ENCODE results near the gene JAZF1. TPM values are rescaled to one million over a fixed set of nuclear protein-coding genes. Genes with fewer than 3 reads are reported as not detected.

The JAZF1 gene
- total and polyA plus RNA-seq, 2 experiments from 2014 or later = 9.8 to 12.3 TPM

- TF ChIP-seq CTCF (IDR thresholded peaks at IDR 0.05; ENCODE audit: low read depth, low read length) = no peak
- Histone ChIP-seq H3K36me3 (no peaks in the 10 kb centered on the region), H3K9me3 (ENCODE audit: low read depth) (no peaks in the 10 kb centered on the region), H3K27me3 (no peaks in the 10 kb centered on the region), H3K4me3 (no peak overlapping the region), H3K27ac (no peak overlapping the region), H3K4me1 (ENCODE audit: low read depth) (no peaks in the 10 kb centered on the region)
- no peak for DNase-seq (ENCODE audit: low read depth in 1 of 2, low spot score in 1 of 2)
Measured at GRCh38 chr7:27992755-27993493, 187.7 kb downstream of the JAZF1 start.

DNA sequence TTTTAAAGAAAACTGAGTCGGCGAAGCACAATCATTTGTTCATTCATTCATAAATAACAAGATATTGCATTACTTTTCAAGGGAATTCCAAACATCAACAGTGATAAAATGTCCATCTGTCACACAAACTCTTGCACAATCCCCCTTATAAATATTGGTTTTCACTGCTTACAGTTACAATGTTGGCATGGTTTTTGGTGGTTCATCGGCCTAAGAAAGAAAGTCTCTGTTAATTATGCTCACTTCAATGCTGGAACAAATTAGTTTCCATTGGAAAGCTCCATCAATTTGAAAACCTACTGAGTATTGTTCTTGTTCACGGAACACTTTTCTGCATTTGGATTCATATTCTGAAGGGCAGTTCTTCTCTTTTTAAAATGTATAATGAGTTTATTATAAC is 188.5 kb downstream of the JAZF1 start:
- H3K27ac ChIP-seq = no peak overlapping the region
- no peaks in the 10 kb centered on the region for H3K9me3 ChIP-seq (ENCODE audit: low read depth)
- H3K4me3 ChIP-seq = no peak overlapping the region
- no peaks in the 10 kb centered on the region for H3K27me3 ChIP-seq
- TF ChIP-seq CTCF (IDR thresholded peaks at IDR 0.05; ENCODE audit: low read depth, low read length) = no peak
- no peaks in the 10 kb centered on the region for H3K4me1 ChIP-seq (ENCODE audit: low read depth)
- DNase-seq (ENCODE audit: low read depth in 1 of 2, low spot score in 1 of 2) = no peak
- H3K36me3 ChIP-seq = no peaks in the 10 kb centered on the region

- H3K9me3 ChIP-seq (ENCODE audit: low read depth) = no peaks in the 10 kb centered on the region
- TF ChIP-seq CTCF (IDR thresholded peaks at IDR 0.05; ENCODE audit: low read depth, low read length) = no peak
- no peaks in the 10 kb centered on the region for H3K4me1 ChIP-seq (ENCODE audit: low read depth)
- no peaks in the 10 kb centered on the region for H3K27me3 ChIP-seq
- no peak overlapping the region for H3K27ac ChIP-seq
- H3K36me3 ChIP-seq = no peaks in the 10 kb centered on the region
- no peak for DNase-seq (ENCODE audit: low read depth in 1 of 2, low spot score in 1 of 2)
- no peak overlapping the region for H3K4me3 ChIP-seq
Measured at GRCh38 chr7:27991006-27991528, 189.5 kb downstream of the JAZF1 start.

GRCh38 chr7:27976531-27976930 is 204.1 kb downstream of the JAZF1 start:
- H3K27me3 ChIP-seq = no peaks in the 10 kb centered on the region
- no peak for DNase-seq (ENCODE audit: low read depth in 1 of 2, low spot score in 1 of 2)

GRCh38 chr7:27973625-27974024 is 207.0 kb downstream of the JAZF1 start:
- Histone ChIP-seq H3K27ac (no peak overlapping the region), H3K4me3 (no peak overlapping the region), H3K4me1 (ENCODE audit: low read depth) (no peaks in the 10 kb centered on the region), H3K9me3 (ENCODE audit: low read depth) (no peaks in the 10 kb centered on the region), H3K27me3 (no peaks in the 10 kb centered on the region), H3K36me3 (no peaks in the 10 kb centered on the region)
- no peak for TF ChIP-seq CTCF (IDR thresholded peaks at IDR 0.05; ENCODE audit: low read depth, low read length)
- no peak for DNase-seq (ENCODE audit: low read depth in 1 of 2, low spot score in 1 of 2)

More at GRCh38 chr7:27976531-27976930, 204.1 kb downstream of the JAZF1 start:
- H3K4me3 ChIP-seq = no peak overlapping the region
- no peak overlapping the region for H3K27ac ChIP-seq
- no peaks in the 10 kb centered on the region for H3K4me1 ChIP-seq (ENCODE audit: low read depth)
- TF ChIP-seq CTCF (IDR thresholded peaks at IDR 0.05; ENCODE audit: low read depth, low read length) = no peak
- no peaks in the 10 kb centered on the region for H3K36me3 ChIP-seq
- no peaks in the 10 kb centered on the region for H3K9me3 ChIP-seq (ENCODE audit: low read depth)

Measured in cardiac muscle cell (in vitro differentiated cells and primary cell).